Hepatocyte (in vitro differentiated cells): ENCODE results near the gene MYH6.

Source experiments
- EZH2 ChIP-seq: fragments of 200-600 bp; sonication (generic); IDR thresholded peaks from 2 replicates; pipeline ENCODE4 v1.6.1; 2016; ENCODE audit warnings: antibody characterized with exemption, mild to moderate bottlenecking, borderline replicate concordance
- TF ChIP-seq, protein P1 (sequence below): fragments of 200-600 bp; sonication (generic); IDR thresholded peaks from 2 replicates; pipeline ENCODE4 v1.5.1; 2016; ENCODE audit warnings: antibody characterized with exemption, mild to moderate bottlenecking; ENCODE audit not compliant: poor library complexity

DNA sequence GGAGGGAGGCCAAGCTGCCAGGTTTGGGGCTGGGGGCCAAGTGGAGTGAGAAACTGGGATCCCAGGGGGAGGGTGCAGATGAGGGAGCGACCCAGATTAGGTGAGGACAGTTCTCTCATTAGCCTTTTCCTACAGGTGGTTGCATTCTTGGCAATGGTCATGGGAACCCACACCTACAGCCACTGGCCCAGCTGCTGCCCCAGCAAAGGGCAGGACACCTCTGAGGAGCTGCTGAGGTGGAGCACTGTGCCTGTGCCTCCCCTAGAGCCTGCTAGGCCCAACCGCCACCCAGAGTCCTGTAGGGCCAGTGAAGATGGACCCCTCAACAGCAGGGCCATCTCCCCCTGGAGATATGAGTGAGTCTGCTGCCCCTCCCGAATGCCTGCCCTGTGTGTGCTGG is 35.0 kb downstream of the MYH6 start:
- TF ChIP-seq, protein P1, sequence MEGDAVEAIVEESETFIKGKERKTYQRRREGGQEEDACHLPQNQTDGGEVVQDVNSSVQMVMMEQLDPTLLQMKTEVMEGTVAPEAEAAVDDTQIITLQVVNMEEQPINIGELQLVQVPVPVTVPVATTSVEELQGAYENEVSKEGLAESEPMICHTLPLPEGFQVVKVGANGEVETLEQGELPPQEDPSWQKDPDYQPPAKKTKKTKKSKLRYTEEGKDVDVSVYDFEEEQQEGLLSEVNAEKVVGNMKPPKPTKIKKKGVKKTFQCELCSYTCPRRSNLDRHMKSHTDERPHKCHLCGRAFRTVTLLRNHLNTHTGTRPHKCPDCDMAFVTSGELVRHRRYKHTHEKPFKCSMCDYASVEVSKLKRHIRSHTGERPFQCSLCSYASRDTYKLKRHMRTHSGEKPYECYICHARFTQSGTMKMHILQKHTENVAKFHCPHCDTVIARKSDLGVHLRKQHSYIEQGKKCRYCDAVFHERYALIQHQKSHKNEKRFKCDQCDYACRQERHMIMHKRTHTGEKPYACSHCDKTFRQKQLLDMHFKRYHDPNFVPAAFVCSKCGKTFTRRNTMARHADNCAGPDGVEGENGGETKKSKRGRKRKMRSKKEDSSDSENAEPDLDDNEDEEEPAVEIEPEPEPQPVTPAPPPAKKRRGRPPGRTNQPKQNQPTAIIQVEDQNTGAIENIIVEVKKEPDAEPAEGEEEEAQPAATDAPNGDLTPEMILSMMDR = no peak
- TF ChIP-seq EZH2 = no peak
